H1 (cell line): ENCODE results near the gene SENP1. TPM values are rescaled to one million over a fixed set of nuclear protein-coding genes. Genes with fewer than 3 reads are reported as not detected.

Experiments used
- ASH2L ChIP-seq: fragments of 200-600, 300-600 bp; sonication (generic); IDR thresholded peaks from one replicate; pipeline ENCODE4 v1.7.1; 2017; ENCODE audit warnings: low read length
- CHD2 ChIP-seq: IDR thresholded peaks from 2 replicates; pipeline ENCODE4 v1.6.1; 2012; ENCODE audit warnings: low read length, improper control_type of control experiment
- KDM1A ChIP-seq: fragments of 200-600, 300-600 bp; sonication (generic); IDR thresholded peaks from 2 replicates; pipeline ENCODE4 v1.7.1; 2016; ENCODE audit warnings: mild to moderate bottlenecking, low read length, borderline replicate concordance
- POLR2AphosphoS5 ChIP-seq: IDR thresholded peaks from 2 replicates; pipeline ENCODE4 v1.6.1; 2011; ENCODE audit warnings: low read depth, low read length
- RXRA ChIP-seq: IDR thresholded peaks from 2 replicates; pipeline ENCODE4 v1.6.1; 2011; ENCODE audit warnings: low read depth, mild to moderate bottlenecking, low read length, moderate library complexity; ENCODE audit not compliant: insufficient read depth
- polyA plus RNA-seq, 7 experiments: library from polyadenylated mRNA; depleted of rRNA in 3 of 7; stranded (reverse) in 5 of 7; unstranded in 2 of 7; fragments of >200 nt in 5 of 7; fragments of 200-250 nt in 2 of 7; gene quantifications; 1 replicate in 5 of 7; 2 replicates in 1 of 7; 4 replicates in 1 of 7; pipeline versions ENCODE4 v1.2.1 to v1.2.3, GENCODE V29; 2011 to 2013; ENCODE audit warnings: missing spikeins in 2 of 7, mixed read lengths in 2 of 7
- total RNA-seq: library from RNA; stranded (reverse); fragmentation: NEBNext Ultra II Directional; extraction: Animal tissue kit (Norgen Biotek cat#: 25700); gene quantifications from 2 replicates; pipeline ENCODE4 v1.2.1, GENCODE V29; 2021
- TF ChIP-seq, protein P1 (sequence below): IDR thresholded peaks from 2 replicates; pipeline ENCODE4 v1.6.1; 2012; ENCODE audit warnings: inconsistent platforms

The SENP1 gene
- total and polyA plus RNA-seq, 2 of the 8 experiments (the other 6 are each of a cell fraction or from before 2014, with no cell fraction given): 14.2 to 31.5 TPM

- TF ChIP-seq, protein P1, sequence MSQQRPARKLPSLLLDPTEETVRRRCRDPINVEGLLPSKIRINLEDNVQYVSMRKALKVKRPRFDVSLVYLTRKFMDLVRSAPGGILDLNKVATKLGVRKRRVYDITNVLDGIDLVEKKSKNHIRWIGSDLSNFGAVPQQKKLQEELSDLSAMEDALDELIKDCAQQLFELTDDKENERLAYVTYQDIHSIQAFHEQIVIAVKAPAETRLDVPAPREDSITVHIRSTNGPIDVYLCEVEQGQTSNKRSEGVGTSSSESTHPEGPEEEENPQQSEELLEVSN: no peak
- no peak for TF ChIP-seq CHD2
- no peak for TF ChIP-seq ASH2L
- TF ChIP-seq KDM1A: no peak
- no peak for TF ChIP-seq RXRA
- TF ChIP-seq POLR2AphosphoS5: no peak
These were observed 65.5 kb downstream of the SENP1 start (continued) for GRCh38 chr12:48040354-48040753.
